NCI-H128 (cell line): ENCODE data around the gene TOX4.
"Not testable (repeated sequence)": the region's sequence is repeated elsewhere in the genome, so short reads cannot be mapped to it uniquely, and the experiment has no call there.

Experiments
- DNase-seq: peaks from one replicate; lab custom pipeline; 2025; ENCODE audit not compliant: unreplicated experiment; lab: John Stamatoyannopoulos, UW

The TOX4 gene

GRCh38 chr14:21476925-21477681 is at the start of gene TOX4, which contains the start of gene RAB2B:
Gene TOX4, plus strand, starts transcription at chr14:21477195. Its CDS starts 84 bp downstream, at chr14:21477279.
Gene RAB2B, minus strand, starts transcription at chr14:21476959. Its CDS starts 87 bp downstream, at chr14:21476872.
- peak; percentile 95 for DNase-seq

DNA sequence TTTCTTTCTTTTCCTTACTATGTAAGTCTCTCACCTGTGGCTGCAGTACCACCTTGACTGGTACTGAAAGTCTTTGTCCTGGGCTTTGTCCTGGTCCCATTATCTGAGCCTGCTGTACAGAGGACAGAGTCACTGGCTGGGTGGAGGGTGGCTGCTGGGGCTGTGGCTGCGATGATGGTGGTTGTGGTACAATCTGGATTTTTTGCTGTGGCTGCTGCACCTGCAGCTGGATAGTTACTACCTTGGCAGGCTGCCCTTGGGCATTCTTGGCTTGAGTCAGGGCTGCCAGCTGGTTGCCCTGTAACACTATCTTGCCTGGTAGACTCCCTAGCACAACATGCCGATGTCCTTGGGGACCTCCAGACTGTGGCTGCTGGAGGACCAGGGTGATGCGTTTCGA is 48.1 kb upstream of the TOX4 start:
- DNase-seq = peak; percentile 24

GRCh38 chr14:21431126-21431525 is 45.9 kb upstream of the TOX4 start:
- no peak for DNase-seq

GRCh38 chr14:21436567-21437062 is 40.4 kb upstream of the TOX4 start:
- no peak for DNase-seq

GRCh38 chr14:21437063-21437901 is 39.7 kb upstream of the TOX4 start:
- peak; percentile 99 for DNase-seq

DNA sequence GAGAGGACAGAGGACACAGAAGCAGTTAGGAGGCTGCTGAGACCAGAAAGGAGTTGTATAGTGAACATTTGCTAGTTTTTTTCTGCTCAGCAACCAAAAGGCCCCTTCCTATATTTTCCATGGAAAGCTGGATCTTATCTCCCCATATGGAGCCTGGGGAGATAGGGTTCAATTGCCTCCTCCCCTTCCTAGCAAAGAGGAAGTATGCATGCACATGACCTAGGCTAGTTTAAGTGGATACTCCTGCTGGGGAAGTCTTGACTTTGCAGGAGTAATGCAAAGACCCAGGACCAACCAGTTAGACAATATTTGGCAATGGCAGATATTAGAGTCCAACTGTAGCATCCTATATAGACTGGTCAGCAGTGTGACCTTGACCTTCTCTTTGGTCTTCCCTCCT is 36.1 kb upstream of the TOX4 start:
- DNase-seq = no peak

DNA sequence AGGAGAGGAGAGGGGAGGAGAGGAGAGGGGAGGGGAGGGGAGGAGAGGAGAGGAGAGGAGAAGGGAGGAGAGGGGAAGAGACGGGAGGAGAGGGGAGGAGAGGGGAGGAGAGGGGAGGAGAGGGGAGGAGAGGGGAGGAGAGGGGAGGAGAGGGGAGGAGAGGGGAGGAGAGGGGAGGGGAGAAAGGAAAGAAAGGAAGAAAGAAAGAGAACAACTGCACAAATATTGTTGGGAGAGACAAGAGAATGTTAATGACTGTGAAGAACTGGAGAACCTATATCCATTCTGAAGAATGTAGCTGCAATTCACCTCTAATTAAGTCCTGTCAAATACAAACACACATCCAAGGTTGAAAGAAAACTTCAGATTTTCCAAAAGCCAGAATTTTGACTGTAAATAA is 34.3 kb upstream of the TOX4 start:
- DNase-seq = not testable (repeated sequence)

- DNase-seq = no peak
Observed at GRCh38 chr14:21449899-21450216, 27.1 kb upstream of the TOX4 start.

- DNase-seq = no peak
Observed at GRCh38 chr14:21454843-21455544, 22.0 kb upstream of the TOX4 start.

DNA sequence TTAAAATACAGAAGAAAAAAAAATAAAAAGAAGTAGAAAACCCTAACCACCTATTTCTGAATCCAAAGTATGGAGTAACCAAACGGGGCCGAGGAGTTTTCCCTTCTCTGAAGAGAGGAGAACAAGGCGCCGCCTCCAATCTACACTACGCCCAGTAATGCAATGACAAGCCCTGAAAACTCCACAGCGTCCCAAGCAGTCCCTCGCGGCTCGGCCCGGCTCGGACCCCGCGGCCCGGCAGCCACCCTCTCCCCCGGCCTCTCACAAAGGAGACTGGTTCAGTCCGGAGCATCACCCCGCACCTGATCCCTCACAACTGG is 21.4 kb upstream of the TOX4 start:
- DNase-seq = no peak

- peak; percentile 99 for DNase-seq
Observed at GRCh38 chr14:21455912-21456667, 20.9 kb upstream of the TOX4 start, which contains the start of gene CHD8. Gene CHD8, minus strand, starts transcription at chr14:21456123. Its CDS starts 24,480 bp downstream, at chr14:21431643.

GRCh38 chr14:21467616-21468015 is 9.4 kb upstream of the TOX4 start:
- no peak for DNase-seq

- no peak for DNase-seq
Observed at GRCh38 chr14:21475767-21476522, 1.1 kb upstream of the TOX4 start.

DNA sequence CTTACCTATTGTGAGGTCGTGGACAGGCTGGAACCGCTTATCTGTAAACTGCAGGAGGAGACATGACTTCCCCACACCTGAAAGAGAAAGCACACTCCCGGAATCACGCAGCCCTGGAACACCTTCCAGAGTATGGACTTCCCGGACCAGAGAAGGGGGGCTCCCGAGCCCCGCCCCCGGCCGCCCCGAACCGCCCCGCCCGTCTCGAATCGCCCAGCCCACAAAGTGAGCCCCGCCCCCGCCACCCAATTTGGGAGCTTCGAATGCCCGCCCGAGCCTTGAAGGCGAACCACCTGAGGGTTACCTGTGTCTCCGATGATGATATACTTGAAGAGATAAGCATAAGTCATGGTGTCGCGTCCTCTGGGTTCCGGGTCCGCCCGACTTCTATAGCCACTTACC is 471 bp upstream of the TOX4 start:
- no peak for DNase-seq

GRCh38 chr14:21486640-21487087 is 9.7 kb downstream of the TOX4 start:
- no peak for DNase-seq

DNA sequence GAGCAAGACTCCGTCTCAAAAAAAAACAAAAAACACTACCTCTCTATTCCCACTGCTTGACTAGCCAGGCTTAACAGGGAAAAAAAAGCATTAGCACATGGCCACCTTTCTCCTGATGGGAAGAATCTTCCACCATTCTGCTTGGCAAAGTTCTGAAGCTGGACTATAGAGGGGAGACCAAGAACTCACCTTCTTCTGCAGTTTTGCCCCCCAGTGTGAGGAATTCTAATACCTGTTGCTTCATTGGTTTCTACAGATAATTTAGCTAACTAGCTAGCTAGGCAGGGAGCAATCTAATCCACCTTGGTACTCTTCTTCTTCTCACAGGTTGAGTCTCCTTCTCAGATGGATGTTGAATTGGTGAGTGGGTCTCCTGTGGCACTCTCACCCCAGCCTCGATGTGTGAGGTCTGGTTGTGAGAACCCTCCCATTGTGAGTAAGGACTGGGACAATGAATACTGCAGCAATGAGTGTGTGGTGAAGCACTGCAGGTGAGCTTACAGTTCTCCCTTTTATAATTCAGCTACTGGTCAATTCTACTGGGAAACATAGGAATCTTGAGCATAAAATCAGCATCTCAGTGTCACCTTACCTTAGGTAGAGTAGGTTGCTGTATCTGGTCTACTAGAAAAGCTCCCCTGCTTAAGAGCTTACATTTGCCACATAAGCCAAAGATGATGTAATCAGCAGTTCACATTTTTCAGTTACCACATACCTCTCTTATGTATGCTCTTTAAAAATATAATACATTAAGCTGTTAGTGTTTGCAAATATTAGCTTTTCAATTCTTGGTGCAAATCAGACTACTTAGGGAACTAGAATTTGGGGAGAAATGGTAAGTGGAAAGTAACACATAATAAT is 18.1 kb downstream of the TOX4 start:
- DNase-seq = no peak

DNA sequence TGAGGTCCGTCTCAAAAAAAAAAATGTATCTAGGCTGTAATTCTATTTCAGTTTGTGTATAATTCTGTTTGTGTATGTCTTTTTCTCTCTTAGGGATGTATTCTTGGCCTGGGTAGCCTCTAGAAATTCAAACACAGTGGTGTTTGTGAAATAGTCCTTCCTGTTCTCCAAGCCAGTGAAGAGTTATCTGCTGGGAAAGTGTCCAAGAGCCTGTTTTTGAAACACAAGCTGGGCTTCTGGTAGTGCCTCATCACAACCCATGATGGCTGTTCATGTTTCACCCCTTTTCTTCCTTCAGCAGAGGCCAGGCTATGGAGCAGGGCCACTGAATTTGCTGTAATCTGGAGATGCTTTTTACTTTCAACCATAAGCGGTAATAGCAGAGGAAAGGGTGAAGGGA is 19.5 kb downstream of the TOX4 start:
- DNase-seq = no peak

- no peak for DNase-seq
Observed at GRCh38 chr14:21498540-21499526, 21.8 kb downstream of the TOX4 start.
